Peyer's patch (tissue), 4 donors: Measurements from ENCODE around the gene ATXN1.

Source experiments
- CTCF ChIP-seq, 6 experiments: fragments of 450-650 bp in 4 of 6; fragments of 200-600 bp in 2 of 6; sonication (generic) in 1 of 6; IDR thresholded peaks; one replicate each; pipeline ENCODE4 v1.5.1; 2017 to 2019; ENCODE audit warnings: antibody characterized with exemption in 6 of 6, mild to moderate bottlenecking in 3 of 6, moderate library complexity in 1 of 6
- POLR2A ChIP-seq, 2 donors: fragments of 450-650 bp; IDR thresholded peaks; one replicate each; pipeline ENCODE4 v1.5.1; 2017; ENCODE audit warnings: antibody characterized with exemption in 2 of 2, mild to moderate bottlenecking in 2 of 2, moderate library complexity in 2 of 2

- TF ChIP-seq CTCF (IDR thresholded peaks at IDR 0.05), result peak; percentile 36 to 74 (median 50)
- no peak for TF ChIP-seq POLR2A (IDR thresholded peaks at IDR 0.05)
Measured at GRCh38 chr6:16316741-16317251, 444.5 kb downstream of the ATXN1 start.
